ENCODE data around the gene SCG5.

The SCG5 gene

DNA sequence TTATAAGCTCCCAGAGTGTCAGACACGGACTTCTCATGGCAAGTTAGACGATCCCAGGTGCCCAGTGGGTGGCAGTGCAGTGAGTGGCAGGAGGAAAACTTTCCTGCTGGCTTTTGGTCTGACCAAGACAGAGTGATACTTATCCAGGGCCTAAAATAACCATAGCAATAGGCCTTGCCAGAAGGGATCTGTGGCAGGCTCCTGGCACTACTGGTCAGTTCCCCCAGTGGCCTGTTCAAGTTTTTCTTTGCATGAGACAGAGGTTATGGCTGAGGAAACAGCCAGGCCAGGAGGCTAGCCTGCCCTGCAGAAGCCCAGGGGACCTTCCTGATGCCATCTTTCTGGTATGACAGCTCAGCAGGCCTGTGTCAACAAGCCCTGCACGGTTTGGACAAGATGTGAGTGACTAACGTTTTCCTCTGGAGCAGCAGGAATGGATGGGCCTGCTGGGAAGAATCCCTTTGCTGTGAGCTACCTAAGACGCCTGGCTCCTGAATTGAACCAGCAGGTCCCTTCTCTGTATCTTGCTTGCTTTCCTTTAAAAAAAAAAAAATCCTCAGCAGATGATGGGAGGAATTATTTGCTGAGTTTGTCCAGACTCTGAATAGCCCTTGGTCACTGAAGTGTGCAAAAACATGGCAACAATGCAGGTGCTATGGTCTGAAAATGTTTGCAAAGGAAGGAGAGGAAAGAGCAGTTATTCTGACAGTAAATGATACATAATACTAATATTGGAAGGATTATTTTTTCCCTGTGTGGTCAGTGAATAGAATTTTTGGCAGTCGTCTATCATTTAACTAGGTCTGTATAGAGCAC, 18.0 kb downstream of the SCG5 start:
- DNase-seq, result no peak

DNA sequence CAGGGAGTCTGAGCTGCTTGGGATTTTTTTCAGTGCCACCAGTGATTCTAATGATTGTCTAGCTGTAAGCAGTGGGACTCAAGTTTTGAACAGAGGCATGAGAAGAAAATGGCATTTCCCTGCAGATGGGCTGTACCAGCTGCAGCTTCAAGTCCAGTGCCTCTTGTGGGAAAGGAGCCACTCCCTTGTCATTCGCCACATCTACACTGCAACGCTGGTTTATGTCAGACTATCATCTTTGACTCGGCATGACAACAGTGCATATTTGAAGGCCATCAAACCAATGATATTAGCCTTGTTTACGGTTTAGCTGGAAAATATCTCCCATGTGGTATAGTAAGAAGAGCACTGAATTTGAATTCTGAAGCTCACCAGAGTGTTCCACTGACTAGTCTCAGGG, 22.2 kb downstream of the SCG5 start:
- DNase-seq, result no peak

DNA sequence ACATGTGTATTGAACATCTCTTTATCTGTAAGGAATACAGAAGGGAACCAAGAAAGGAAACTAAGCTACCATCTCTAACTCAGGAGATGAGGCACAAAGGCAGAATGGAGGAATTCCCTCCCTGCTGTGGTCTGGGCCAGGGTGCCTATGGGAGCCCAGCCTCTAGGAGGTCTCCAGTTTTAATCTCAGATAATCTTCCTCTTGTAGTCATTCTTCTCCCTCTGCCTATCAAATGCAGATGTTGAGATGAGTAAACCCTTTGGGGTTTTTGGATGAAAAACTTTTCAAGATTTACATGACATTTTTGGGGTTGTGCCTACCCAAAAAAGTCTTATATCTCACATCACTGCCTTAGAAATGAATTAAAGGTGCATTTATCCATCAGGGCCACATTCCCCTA, 23.3 kb downstream of the SCG5 start:
- no peak for DNase-seq

DNA sequence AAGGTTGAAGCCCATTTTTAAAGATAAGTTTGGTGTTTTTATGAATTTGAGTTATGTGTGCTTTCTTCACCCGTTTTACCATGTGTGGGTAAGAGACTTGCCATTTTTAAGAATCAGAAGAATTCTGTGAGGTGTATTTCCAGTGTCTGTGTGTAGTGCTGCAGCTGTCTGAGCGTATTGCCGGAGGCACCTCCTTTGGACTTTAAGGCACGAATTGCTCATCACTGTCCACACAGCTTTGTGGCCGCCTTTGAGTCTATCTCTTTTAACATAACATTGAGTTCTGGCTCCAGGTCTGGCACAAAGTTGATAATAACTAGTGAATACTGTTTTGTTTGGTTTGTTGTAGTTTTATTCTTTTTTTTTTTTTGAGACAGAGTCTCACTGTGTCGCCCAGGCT, 25.8 kb downstream of the SCG5 start:
- DNase-seq, result no peak

DNA sequence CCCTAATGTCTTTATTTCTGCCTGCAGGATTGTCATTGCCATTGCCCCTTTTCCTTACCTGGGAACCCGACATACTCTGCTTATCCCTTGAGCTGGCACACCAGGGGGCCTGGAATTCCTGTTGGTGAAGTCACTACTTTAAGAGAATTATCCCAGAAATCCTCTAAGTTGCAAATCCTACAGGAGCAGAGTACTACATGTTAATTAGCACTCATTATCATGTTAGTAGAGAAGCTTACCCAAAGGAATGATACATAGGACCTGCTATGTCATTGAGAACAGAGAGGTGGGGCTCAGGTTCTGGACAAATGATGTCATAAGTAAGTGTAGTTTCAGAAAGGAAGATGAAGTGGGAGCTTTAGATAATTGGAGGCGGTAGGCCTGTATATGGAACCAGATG, 27.4 kb downstream of the SCG5 start:
- no peak for DNase-seq

DNA sequence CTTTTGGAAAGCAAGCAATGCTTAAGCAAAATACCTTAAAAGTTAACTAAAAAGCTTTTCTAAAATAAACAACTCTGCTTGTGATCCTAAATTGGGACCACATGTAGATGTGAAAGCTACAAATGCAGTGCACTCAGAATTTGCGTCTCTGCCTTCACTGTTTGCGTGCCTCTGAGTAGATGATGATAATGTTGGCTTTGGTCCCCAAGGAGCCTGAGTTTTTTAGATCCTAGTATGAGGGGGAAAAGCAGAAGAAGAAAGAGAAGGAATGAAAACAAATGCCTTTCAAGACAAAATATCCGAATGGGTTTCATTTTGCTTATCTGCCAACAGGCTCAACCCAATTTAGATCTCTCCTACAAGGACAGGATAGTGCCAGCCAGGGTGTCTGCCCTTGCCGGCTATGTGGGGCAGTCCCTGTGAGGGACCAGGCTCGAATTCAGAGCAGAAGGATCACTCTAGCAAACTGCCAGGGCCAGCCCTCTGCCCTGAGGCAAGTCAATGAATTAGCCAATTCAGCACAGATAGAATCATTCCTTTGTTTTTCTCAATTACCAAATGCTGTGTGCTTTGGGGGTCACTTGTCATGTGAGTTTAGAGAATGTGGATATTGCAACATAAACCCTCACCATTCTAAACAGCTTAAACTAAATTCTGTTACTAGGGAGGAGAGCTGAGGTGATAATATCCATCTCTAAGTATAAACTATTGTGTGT, 28.5 kb downstream of the SCG5 start:
- no peak for DNase-seq

DNA sequence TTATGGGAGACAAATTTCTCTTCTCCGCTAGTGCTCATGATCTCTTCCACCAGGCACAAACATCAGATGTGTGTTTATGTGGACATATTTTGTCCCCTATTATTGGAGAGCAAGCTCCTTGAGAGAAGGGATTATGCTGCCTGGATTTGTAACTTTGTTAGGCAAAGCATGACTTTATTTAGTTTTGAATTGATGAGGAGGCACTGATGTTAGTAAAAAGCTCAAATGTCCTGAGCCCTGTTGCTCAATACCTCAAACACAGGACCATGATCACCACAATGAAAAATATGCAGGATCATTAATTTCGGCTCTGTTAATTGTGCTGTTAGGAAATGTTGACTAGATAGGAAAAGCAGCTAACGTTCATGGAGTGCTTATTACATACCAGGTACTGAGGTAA, 29.1 kb downstream of the SCG5 start:
- no peak for DNase-seq

DNA sequence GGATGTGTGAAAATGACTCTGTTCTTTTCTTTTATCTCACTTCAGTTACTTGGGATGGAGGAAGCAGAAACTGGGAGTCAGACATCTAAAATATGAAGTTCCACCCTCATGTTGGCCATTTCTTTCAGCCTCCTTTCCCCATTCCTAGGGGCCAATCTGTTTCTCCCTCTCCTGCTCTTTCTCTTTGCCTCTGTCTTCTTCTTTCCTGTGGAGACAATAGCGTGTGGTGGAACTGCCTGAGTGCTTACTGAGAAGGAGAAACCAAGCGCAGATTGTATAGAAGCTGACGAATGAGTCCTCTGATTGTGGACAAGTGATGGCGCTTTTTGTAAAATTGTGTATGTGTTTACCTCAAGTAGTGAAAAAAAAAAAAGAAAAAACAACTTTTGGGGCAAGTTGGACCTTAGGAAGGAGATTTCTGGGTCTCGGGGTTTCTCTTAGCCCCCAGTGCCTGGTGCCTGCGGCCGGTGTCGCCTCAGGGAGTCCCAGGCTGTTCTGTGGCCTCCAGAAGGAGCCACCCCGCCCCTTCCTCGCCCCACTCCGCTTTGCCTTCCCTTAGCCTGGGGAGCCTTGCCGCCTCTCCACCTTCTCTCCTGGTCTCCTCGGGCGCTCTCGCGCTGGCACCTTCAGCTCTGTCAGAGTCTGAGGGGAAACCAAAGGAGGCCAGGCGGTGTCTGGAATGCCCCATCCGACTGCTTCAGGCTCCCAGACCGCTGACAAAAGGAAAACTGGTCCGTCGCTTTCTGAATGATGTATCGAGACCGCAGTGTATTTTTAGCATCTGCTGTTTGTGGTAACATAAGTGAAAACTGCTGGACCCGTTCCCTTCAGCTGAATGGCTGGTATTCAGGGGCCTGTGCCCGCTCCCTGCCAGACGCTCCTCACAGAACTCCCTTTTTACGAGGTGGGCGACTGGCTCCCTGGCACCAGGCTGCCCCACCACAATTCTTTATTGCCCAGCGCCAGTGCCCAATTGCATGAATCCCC, 30.1 kb downstream of the SCG5 start:
- DNase-seq, result no peak

DNA sequence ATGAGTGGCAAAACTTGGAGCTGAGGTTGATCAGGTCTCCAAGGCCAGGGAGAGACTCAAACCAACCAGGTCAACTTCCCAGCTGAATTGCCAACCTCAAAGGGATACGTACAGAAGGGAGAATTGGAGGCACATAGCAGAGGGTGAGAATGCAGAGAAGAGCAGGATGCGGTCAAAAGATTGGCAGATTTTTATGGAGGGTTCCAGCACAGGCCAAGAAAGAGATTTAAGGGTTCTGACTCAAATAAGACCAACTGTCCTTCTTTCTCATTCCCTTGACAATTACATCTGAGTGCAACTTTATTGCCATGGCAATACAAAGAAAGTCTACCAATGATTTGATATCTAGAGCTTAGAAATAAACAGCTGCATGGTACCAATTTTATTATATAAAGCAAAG, 33.2 kb downstream of the SCG5 start:
- no peak for DNase-seq

DNA sequence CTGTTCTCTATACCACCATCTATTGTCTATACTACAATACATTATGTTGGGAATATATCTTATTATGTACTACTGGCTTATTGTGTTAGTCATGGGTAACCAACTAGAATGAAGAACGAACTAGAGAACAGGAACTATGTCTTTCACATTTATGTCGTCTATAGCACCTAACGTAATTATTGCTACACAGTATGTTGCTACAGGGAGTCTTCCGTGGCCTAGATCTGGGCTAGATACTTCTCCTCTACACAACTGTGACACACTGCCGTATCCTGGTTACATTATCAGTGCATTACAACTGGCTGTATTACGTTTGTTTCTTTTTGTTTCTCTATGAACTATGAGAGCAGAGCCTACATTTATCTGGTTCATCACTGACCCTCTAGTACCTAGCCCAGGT, 34.0 kb downstream of the SCG5 start:
- no peak for DNase-seq

DNA sequence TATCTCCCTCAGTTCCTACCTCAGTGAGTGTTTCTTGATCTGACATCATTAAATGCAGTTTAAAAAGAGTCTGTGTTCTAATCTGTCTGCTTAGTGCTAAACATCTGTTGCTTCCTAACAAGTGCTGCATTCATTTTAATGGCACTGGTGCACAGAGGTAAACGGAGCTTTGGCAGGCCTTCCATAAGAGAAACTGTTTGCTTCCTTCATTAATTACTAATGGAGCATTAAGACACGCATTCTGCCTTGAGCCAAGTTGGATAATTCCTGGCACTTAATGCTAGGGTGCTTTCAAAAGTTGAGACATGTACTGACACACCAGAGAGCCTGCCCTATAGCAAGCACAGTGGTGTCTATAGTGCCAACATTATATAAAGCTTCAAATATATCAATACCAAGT, 34.7 kb downstream of the SCG5 start:
- no peak for DNase-seq

DNA sequence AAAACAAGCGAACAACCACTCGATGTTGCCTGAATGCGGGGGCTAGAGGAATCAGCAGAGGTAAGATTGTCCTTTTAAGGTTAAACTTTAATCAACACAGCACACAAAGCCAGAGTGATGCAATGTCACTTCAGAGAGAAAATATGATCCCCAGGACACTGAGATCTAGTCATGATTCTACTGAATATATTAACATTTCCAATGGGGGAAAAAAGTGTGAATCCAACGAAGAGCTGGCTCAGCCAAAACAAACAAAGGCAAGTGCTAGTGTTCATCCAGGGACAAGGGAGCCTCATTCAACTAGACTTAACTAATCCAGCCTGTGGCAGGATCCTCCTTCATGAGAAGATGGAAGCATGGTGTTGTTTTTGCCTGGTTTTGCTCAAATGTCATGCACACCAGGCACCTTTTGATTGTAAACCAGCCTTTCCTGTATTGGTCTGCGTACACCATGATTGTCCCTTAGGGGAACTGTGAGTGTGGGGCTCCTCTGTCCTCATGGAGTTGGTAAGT, 35.8 kb downstream of the SCG5 start:
- no peak for DNase-seq

DNA sequence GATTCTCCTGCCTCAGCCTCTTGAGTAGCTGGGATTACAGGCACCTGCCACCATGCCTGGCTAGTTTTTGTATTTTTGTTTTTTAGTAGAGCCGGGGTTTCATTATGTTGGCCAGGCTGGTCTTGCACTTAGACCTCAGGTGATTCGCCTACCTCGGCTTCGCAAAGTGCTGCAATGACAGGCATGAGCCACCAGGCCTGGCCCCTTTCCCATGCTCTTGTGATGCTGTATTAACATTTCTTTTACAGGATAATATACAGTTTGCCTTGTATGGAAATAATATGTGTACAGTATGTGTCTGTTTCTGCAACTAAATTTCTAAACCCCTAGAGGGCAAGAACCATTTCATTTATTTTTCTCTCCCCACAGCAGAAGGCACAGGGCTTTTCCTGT, 37.8 kb downstream of the SCG5 start:
- DNase-seq, result no peak

DNA sequence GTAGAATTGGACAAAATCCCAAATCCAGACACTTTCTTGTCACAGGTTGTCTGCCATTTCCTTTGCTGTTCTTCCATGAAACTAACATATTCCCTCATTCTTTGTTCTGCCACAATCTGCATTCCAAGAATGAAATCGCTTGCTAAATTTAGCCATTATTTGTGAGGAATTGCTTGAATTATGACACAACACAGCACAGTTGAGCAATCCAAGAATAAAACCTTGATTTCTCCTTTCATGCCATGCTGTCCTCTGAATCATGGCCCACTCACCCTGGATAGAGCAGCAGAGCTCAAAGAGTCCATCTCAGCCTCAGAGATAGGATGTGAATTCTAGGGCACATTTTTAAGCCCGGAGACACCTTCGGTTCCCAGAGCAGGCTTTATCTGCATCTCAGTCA, 41.1 kb downstream of the SCG5 start:
- DNase-seq, result no peak

DNA sequence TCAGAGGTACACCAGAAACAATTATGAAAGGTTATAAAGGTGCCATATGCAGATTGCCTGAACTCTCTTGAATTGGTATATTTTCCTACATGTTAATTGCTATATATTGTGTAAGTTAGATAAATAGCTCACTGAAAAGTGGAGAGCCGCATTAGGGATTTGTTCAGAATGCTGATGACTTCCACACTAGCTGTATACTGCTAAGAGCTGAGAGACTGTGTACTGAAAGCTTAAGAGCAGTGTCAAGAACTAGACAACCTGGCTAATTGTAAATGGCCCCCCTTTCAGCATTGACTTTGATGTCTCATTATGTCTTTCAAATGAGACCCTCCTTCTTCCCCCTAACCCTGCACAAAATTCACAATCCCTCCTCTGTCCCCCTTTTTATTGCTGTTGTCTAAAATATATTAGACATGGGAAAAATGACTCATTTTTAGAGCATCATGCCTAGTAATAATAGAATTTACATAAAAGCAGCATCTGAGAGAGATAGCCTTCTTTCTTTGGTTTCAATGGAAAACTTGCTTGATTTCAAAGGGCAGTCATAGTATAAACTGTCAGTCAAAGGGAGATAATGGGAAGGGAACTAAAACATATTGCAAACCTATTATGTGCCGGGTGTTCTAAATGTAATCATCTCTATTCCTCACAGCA, 41.6 kb downstream of the SCG5 start:
- DNase-seq, result no peak

DNA sequence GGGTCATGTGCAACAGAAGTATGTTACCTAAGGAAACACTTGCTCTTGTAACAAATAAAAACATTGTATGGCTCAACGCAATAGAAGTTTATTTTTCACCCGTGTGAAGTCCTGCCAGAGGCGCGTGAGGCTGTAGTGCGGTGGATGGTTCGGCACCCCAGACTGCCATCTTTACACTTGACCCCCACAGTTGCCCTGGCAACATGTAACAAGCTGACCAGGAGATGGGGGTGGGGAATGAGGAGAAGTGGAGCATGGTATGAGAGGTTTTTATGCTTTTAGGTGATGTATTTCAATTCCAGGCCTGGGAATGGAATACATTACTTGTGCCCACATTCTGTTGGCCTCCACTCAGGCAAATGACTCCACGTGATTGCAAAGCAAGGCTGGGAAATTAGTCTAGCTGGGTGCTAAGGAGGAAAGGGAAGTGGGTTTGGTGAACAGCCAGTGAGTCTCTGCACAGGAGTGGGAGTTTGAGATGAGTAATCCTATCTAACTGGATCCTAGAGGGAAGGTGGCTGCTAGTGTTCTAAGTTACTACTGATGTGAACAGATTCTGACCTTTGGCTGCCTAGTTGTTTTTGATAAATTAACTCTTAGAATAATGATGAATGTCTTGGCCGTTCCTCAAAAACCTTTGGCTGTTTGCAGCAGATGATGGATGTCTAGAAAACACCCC, 42.5 kb downstream of the SCG5 start:
- no peak for DNase-seq

DNA sequence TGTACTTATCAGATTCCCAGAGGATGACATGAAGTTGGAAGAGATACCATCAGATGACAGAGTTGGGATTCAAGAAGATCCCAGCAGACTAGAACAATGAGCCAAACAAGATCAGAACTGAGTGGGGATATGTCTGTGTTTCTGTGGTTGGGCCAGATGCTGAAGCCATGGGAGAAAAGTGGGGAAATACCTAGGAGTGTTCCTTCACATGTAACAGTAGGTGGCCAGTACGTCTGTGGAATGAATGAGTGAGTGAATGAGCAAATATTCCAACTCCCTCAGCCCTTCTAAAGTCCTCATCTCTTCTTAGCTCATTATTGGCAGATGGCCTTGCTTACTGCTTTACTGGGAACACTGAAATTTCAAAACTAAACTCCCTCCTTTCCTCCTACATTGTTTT, 44.1 kb downstream of the SCG5 start:
- DNase-seq, result no peak

DNA sequence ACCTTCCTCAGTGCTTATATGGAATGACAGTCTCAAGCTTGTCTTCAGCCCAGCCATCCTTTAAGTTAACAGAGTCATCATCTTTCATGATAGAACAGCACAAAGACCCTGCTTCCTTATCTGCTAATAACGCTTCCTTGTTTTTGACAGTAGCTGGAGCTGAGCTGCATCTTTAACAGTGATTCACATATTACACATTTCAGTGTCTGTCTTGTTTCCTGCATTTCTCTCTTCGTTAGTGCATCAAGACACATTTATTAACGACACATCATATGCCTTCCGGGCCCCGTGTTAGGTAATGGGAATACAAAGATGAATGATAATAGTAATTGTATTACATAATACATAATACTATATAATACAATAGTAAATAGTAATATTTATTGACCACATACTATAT, 46.0 kb downstream of the SCG5 start:
- DNase-seq, result no peak

DNA sequence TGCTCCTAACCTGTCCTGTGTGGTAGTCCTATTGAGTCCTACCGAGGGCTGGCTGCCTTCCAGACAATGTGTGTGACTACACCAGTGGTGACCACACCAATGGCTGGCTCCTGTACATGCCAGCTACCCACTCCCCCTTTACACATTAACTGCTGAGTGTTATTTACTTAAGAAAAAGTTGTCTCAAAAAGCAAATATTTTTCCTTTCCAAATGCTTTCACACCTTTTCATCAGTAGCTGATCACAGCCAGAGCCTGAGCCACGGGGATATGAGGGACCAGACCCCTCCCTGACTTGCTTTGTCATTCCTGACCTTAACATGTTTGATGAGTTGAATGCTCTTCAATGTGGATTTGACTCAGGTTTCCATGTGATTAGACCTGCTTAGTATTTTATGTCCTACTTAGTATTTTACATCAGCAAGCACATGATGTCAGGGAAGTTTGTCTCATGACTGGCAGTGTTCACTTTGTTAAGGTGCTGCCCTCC, 46.7 kb downstream of the SCG5 start:
- no peak for DNase-seq

DNA sequence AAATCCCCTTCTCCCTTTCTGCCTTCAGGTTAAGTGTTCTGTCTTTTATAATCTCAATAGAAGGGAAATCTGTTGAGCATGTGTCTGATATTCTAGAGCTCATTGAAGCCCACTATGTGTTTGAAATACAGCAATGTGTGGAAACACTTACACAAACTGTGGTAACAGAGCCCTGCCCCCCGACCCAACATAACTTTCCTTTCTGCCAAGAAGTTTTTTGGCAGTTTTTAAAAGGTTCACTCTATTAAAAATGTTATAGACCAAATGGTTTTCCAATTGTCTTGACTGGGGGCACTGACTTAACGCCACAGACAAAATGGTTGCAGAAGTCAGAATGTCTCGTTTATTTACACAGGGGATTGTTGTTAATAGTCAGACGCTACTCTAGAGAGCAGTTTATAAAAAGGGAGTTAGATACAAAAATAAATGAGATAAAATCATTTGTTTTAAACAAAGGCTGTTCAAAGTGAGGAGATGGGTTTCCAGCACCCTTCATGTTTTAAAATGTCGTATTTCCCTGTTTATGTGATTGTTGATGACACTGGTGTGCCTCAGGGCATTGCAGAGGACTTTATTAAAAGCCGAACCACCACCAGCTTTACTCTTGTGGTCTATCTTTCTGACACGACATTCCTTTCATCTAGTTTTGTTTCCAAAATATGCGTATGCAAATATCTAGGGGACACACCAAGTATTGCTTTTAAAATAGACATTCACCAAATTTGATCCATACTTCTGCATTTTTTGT, 49.6 kb downstream of the SCG5 start:
- DNase-seq, result no peak

DNA sequence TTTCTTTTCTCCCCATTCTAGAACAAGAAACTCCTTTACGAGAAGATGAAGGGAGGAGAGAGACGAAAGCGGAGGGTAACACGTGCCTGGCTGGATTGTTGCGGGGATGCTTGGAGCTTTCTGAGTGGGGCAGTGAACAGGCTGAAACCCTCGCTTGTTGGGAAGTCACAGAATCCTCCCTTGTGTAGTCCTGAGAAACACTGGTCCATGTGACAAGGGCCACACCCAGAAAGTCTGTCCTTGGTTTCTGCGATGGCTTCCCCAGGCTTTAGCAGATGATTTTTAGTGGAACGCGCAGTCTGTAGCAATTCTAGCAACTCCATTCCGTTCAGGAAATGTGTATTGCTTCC, 50.2 kb downstream of the SCG5 start:
- no peak for DNase-seq
